Measurements from ENCODE around the gene CLCN5.

Gene CLCN5

DNA sequence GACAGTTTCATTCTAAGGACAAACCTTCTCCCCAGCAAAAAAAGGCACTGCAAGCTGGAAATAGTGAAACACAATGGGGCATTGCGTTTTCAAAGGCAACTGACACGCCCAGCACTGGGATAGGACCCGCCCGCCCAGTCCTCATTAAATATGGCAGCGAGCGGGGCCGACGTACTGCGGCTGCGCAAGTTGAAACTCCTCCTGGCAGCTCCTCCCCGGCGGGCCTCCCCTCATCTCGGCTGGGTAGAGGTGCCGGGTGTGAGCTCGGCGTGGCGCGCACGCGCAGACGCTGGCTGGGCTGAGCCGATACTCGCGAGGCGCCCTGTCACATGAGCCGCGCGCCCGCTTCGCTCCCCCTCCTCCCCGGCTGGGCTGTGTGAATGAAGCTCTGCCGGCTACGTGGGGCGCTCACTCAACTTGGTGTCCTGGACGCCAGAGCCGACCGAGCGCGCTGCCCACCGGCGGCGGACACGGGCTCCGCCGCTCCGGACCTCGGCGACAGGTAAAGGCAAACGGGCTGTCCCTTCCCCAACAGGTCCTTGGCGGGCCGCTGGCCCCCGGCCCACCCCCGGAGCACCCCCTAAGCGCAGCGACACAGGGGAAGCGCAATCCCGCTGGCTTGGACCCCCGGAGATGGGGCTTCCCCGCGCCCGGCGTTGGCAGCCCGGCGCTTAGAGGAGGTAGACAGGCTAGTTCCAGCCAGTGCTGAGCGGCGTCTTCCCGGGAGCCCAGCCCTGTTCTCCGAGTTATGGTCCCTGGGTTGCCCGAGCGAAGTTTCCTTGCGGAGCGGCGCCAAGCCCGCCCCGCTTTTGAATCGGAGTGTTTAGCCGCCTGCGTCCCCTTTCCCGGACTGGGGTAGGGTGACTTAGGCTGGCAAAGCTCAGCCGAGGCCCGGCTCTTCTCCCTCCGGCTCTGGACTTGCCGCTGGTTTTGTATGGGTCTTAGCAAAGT is at the start of gene CLCN5:
Gene CLCN5, plus strand, starts transcription at position 306 of the 951 bp plus-strand sequence. CDS start 2,703 bp downstream, outside the sequence.
- TF ChIP-seq, protein P1, sequence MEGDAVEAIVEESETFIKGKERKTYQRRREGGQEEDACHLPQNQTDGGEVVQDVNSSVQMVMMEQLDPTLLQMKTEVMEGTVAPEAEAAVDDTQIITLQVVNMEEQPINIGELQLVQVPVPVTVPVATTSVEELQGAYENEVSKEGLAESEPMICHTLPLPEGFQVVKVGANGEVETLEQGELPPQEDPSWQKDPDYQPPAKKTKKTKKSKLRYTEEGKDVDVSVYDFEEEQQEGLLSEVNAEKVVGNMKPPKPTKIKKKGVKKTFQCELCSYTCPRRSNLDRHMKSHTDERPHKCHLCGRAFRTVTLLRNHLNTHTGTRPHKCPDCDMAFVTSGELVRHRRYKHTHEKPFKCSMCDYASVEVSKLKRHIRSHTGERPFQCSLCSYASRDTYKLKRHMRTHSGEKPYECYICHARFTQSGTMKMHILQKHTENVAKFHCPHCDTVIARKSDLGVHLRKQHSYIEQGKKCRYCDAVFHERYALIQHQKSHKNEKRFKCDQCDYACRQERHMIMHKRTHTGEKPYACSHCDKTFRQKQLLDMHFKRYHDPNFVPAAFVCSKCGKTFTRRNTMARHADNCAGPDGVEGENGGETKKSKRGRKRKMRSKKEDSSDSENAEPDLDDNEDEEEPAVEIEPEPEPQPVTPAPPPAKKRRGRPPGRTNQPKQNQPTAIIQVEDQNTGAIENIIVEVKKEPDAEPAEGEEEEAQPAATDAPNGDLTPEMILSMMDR (IDR thresholded peaks at IDR 0.05; ENCODE audit: low read length, missing control alignments), result no peak
- DNase-seq (ENCODE audit: low read depth), result peak; percentile 96
- H3K4me3 ChIP-seq (replicated peaks; ENCODE audit: low read depth, low read length), result peak within 1 kb of the TSS; percentile 70

DNA sequence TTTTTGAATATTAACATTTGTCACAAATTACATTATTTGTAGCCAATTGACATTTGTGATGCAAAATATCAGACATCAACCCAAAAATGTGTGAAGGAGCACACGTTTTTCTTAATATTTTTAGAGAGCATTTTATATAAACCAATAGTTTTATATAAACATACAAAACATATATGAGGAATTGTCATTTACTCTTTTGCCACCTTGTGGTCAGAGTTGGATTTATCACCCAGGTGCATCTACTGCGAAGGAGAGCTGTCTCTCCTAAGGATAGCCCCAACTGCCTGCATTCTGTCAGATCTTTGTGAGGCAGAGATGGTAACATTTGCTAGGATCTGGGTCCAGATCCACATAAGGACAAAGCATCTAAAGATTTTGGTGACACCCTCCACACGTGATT is 45.6 kb upstream of the CLCN5 start:
- H3K4me3 ChIP-seq (replicated peaks; ENCODE audit: low read depth, low read length), result no peak overlapping the region
- peak; percentile 42 for DNase-seq (ENCODE audit: low read depth)
- TF ChIP-seq, protein P1 (IDR thresholded peaks at IDR 0.05; ENCODE audit: low read length, missing control alignments), result peak; percentile 50

DNA sequence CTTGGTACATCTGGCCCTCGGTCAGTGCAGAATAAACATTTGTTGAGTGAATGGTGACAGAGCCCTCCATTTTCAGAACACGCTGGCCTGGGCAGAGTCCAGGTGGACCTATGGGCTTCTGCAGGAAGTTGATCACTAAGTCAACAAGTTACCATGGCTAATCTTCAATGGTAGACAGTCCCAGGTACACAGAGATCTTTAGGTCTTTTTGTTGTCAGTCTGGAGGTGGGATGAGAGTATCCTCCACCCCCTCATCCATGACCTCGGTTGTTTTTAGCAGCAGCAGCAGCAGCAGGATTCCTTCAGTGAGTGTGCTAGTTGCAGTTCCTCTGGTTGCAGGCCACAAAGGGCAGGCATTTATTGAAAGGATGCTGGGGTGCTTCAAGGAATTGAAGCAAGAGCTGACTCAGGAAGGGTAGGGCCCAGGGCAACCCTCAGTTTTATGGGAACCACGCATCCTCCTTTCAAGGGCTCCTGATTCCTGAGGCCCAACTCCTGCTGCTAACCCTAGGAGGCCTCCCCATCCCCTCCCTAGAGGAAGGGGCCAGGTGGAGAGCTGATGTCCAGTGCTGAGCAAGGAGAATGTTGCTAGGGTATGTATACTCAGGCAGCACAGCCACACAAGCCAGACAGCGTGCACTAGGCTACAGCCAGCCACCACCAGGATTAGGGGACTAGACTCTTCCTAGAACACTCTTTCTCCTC is 44.8 kb upstream of the CLCN5 start:
- DNase-seq (ENCODE audit: low read depth), result no peak
- no peak overlapping the region for H3K4me3 ChIP-seq (replicated peaks; ENCODE audit: low read depth, low read length)
- TF ChIP-seq, protein P1 (IDR thresholded peaks at IDR 0.05; ENCODE audit: low read length, missing control alignments), result no peak

DNA sequence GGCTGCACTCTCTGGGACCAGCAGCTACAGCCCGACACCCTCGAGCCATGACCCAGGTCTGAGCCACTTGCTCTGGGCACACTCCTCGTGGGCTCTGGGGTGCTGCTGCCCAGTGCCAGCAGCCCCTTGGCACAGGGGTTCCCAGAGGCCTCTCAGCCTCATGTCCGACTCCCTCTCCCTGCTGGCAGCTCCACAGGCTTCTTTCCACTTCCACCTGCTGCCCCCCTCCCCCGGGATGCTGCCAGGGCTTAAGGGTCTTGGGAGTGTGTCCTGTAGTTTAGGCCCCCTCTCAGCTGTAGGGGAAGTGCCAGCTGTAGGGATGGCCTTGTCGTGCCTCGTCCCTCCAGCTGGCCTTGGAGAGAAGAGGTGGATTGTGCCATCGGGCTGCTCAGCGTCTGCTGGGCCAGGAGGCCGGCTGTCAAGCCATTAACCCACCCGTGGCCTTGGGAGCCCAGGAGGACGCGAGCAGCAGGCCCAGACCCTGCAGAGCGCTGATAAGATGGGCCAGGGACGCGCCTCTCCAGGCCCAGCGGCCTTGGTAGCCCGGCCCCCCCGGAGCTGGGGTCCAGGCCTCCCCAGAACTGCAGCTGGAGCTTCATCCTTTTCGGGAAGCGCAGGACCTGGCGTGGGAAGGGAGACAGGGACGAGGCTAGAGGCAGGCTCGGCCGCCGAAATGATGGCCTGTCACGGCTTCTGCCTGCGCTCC is 44.1 kb upstream of the CLCN5 start:
- TF ChIP-seq, protein P1 (IDR thresholded peaks at IDR 0.05; ENCODE audit: low read length, missing control alignments), result no peak
- DNase-seq (ENCODE audit: low read depth), result no peak
- H3K4me3 ChIP-seq (replicated peaks; ENCODE audit: low read depth, low read length), result peak overlapping the region; percentile 60

DNA sequence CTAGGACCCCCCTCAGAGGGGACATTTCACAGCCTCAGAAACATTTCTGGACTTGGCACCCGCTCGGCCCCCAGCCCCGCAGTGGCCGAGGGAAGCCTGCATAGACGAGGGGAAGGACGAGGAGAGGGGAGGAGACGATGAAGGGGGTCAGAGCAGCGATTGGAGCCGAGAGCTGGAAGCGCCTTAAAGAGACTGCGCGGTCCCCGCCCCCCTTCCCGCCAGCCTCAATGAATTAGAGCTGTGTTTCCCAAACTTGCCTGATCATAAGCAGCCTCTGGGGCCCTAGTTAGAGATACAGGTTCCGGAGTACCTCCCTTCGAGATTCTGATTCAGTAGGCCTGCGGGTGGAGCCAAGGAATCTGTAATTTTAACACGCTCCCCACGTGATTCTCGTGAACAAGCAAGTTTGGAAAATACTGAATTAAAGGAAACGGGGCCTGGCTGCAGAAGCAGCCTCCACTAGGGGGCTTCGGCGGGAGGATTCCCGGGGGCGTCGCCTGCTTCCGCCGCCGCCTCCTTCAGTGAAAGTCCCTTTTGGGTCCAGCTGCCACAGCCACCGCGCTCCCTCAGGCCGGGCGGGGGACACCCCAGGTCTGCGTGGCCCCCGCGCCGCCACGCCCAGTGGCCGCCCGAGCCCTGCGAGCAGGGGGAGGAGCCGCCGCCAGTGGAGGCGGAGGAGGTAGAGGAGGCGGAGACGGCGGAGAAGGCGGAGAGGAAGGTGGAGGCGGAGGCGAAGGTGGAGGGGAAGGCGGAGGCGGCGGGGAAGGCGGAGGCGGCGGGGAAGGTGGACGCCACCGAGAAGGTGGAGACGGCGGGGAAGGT is 43.4 kb upstream of the CLCN5 start, which contains the start of gene USP27X:
Gene USP27X, plus strand, starts transcription at position 651 of the 822 bp plus-strand sequence. CDS start 824 bp downstream, outside the sequence.
- peak within 1 kb of the TSS; percentile 60 for H3K4me3 ChIP-seq (replicated peaks; ENCODE audit: low read depth, low read length)
- DNase-seq (ENCODE audit: low read depth), result peak; percentile 88
- TF ChIP-seq, protein P1 (IDR thresholded peaks at IDR 0.05; ENCODE audit: low read length, missing control alignments), result peak; percentile 47
